PC-3 (cell line): ENCODE results near the gene PCBP3. TPM values are rescaled to one million over a fixed set of nuclear protein-coding genes. Genes with fewer than 3 reads are reported as not detected.
"Not testable (repeated sequence)": the region's sequence is repeated elsewhere in the genome, so short reads cannot be mapped to it uniquely, and the experiment has no call there.

Experiments
- ATAC-seq: fragments of 200-7000 bp; cut with Tn5 transposase; 2 replicates; pipeline ENCODE4 v1.9.1; 2020; ENCODE audit warnings: mild to moderate bottlenecking, moderate library complexity
- BruUV-seq: library from RNA; stranded (reverse); fragments of 400-500 nt; replicated peaks from 2 replicates; lab custom pipeline; 2021; lab: Mats Ljungman, UMichigan
- CTCF ChIA-PET: fragments of 300-600 bp; sonication (Branson Sonifier 250); formaldehyde crosslinking; loops from one replicate; lab custom pipeline; 2022; ENCODE audit warnings: antibody characterized with exemption; lab: Charles Lee
- POLR2A ChIA-PET: fragments of 300-600 bp; sonication (Branson Sonifier 250); formaldehyde crosslinking; loops from one replicate; lab custom pipeline; 2022; ENCODE audit warnings: antibody characterized with exemption; ENCODE audit not compliant: unreplicated experiment; lab: Charles Lee
- DNase-seq: peaks from one replicate; pipeline ENCODE4 v3.0.0-alpha.2; 2015
- H2AFZ ChIP-seq: fragments of 300-600 bp; sonication (generic); 2 replicates; pipeline ENCODE4 v1.6.0; 2016; ENCODE audit warnings: antibody characterized with exemption, low read length
- H3F3A ChIP-seq: fragments of 300-600 bp; sonication (generic); one replicate; pipeline ENCODE4 v1.6.0; 2017; ENCODE audit warnings: antibody characterized with exemption, low read length, control low read depth, mild to moderate bottlenecking; ENCODE audit not compliant: unreplicated experiment
- H3K27ac ChIP-seq: fragments of 300-600 bp; sonication (generic); 2 replicates; pipeline ENCODE4 v1.5.1; 2016; ENCODE audit warnings: mild to moderate bottlenecking, low read length
- H3K27me3 ChIP-seq: fragments of 300-600 bp; sonication (generic); 2 replicates; pipeline ENCODE4 v1.6.1; 2016; ENCODE audit warnings: low read length, mixed read lengths
- H3K36me3 ChIP-seq: fragments of 300-600 bp; sonication (generic); 2 replicates; pipeline ENCODE4 v1.6.1; 2016; ENCODE audit warnings: low read depth, mixed run types, low read length, mixed read lengths
- H3K4me1 ChIP-seq: fragments of 300-600 bp; sonication (generic); 2 replicates; pipeline ENCODE4 v1.5.1; 2016; ENCODE audit warnings: low read length; ENCODE audit not compliant: insufficient read depth
- H3K4me2 ChIP-seq: fragments of 300-600 bp; sonication (generic); 2 replicates; pipeline ENCODE4 v1.6.0; 2016; ENCODE audit warnings: low read length
- H3K4me3 ChIP-seq: fragments of 300-600 bp; sonication (generic); 2 replicates; pipeline ENCODE4 v1.5.1; 2016; ENCODE audit warnings: mild to moderate bottlenecking, low read length, mixed read lengths
- H3K79me2 ChIP-seq: fragments of 300-600 bp; sonication (generic); 2 replicates; pipeline ENCODE4 v1.6.1; 2017; ENCODE audit warnings: low read length, mixed read lengths
- H3K9ac ChIP-seq: fragments of 300-600 bp; sonication (generic); 2 replicates; pipeline ENCODE4 v1.6.0; 2016; ENCODE audit warnings: mild to moderate bottlenecking, low read length
- H3K9me2 ChIP-seq: fragments of 300-600 bp; sonication (generic); replicated peaks from 2 replicates; pipeline ENCODE4 v1.6.1; 2016; ENCODE audit warnings: mixed run types, low read length, mixed read lengths
- H3K9me3 ChIP-seq: fragments of 300-600 bp; sonication (generic); 2 replicates; pipeline ENCODE4 v1.6.1; 2016; ENCODE audit warnings: low read length, mixed read lengths
- H4K20me1 ChIP-seq: fragments of 300-600 bp; sonication (generic); 2 replicates; pipeline ENCODE4 v1.6.1; 2016; ENCODE audit warnings: low read length, mixed read lengths
- EZH2 ChIP-seq: fragments of 300-600 bp; sonication (generic); IDR thresholded peaks from one replicate; pipeline ENCODE4 v1.6.1; 2017; ENCODE audit warnings: antibody characterized with exemption, mild to moderate bottlenecking, low read length; ENCODE audit not compliant: unreplicated experiment
- EZH2phosphoT487 ChIP-seq: fragments of 300-600 bp; sonication (generic); IDR thresholded peaks from 2 replicates; pipeline ENCODE4 v1.6.1; 2018; ENCODE audit warnings: mild to moderate bottlenecking, antibody characterized with exemption, low read length, borderline replicate concordance
- intact Hi-C: fragments of 100-400 bp; cut with micrococcal nuclease; formaldehyde crosslinking; loops from 2 replicates; pipeline ENCODE4 v1.9.0; 2023
- total RNA-seq: library from RNA; depleted of rRNA; stranded (reverse); fragments of >200 nt; gene quantifications from 2 replicates; pipeline ENCODE4 v1.2.3, GENCODE V29; 2014
- TF ChIP-seq, protein P1 (sequence below): fragments of 300-600 bp; sonication (generic); conservative IDR thresholded peaks from 2 replicates; pipeline ENCODE4 v1.5.1; 2017; ENCODE audit warnings: antibody characterized with exemption, low read depth, mild to moderate bottlenecking, low read length

Gene PCBP3
- total RNA-seq, 1 experiment from 2014 or later = 2.4 TPM

DNA sequence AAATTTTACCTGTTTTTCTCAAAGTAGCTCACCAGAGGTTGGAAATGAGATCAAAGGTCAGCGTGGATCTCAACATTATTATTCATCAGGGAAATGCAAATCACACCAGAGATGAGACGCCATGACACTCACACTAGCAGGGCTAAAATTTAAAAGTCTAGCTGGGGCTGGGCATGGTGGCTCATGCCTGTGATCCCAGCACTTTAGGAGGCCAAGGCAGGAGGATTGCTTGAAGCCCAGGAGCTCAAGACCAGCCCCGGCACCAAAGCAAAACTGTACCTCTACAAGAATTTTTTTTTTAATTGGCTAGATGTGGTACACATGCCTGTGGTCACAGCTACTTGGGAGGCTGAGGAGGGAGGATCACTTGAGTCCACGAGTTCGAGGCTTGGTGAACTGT lies 41.4 kb upstream of the PCBP3 start:
- no peaks in the 10 kb centered on the region for H3K79me2 ChIP-seq
- no peak overlapping the region for H3K27ac ChIP-seq
- DNase-seq (no peak), ATAC-seq (no peak)
- no peak overlapping the region for H3K9ac ChIP-seq
- H3K9me2 ChIP-seq = no peaks in the 10 kb centered on the region
- H3F3A ChIP-seq = no peaks in the 10 kb centered on the region
- H3K4me2 ChIP-seq = no peak overlapping the region
- CTCF ChIA-PET = no interaction called here
- no peaks in the 10 kb centered on the region for H3K36me3 ChIP-seq
- POLR2A ChIA-PET = interaction anchor here (0.6 kb wide), 1 partner anchor 46 kb away, joined by 3 read pairs; no protein-coding TSS in a partner anchor
- intact Hi-C loops = no loop called here
- 0 out of 2 replicates have a peak, but pooled peaks cover 6% of the 10 kb centered on the region for H3K9me3 ChIP-seq
- peaks cover 3% of the 10 kb centered on the region; the same call in 1 of the 2 replicates for H3K4me1 ChIP-seq
- peaks cover 20% of the 10 kb centered on the region; the same call in 1 of the 2 replicates for H3K27me3 ChIP-seq
- no peaks in the 10 kb centered on the region for H4K20me1 ChIP-seq
- H2AFZ ChIP-seq = no peak overlapping the region
- H3K4me3 ChIP-seq = no peak overlapping the region
- no TSS peak for BruUV-seq
- TF ChIP-seq, protein P1, sequence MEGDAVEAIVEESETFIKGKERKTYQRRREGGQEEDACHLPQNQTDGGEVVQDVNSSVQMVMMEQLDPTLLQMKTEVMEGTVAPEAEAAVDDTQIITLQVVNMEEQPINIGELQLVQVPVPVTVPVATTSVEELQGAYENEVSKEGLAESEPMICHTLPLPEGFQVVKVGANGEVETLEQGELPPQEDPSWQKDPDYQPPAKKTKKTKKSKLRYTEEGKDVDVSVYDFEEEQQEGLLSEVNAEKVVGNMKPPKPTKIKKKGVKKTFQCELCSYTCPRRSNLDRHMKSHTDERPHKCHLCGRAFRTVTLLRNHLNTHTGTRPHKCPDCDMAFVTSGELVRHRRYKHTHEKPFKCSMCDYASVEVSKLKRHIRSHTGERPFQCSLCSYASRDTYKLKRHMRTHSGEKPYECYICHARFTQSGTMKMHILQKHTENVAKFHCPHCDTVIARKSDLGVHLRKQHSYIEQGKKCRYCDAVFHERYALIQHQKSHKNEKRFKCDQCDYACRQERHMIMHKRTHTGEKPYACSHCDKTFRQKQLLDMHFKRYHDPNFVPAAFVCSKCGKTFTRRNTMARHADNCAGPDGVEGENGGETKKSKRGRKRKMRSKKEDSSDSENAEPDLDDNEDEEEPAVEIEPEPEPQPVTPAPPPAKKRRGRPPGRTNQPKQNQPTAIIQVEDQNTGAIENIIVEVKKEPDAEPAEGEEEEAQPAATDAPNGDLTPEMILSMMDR = no peak
- TF ChIP-seq EZH2phosphoT487 (no peak), EZH2 (no peak)

GRCh38 chr21:45603481-45603880 lies 40.0 kb upstream of the PCBP3 start:
- H3K9me3 ChIP-seq = 0 out of 2 replicates have a peak, but pooled peaks cover 6% of the 10 kb centered on the region
- TF ChIP-seq EZH2phosphoT487 = no peak
- TF ChIP-seq, protein P1 = no peak
- no peak for TF ChIP-seq EZH2
- H3K9ac ChIP-seq = no peak overlapping the region
- H3K27me3 ChIP-seq = peaks cover 21% of the 10 kb centered on the region; the same call in 1 of the 2 replicates
- no TSS peak for BruUV-seq
- no peak overlapping the region for H3K27ac ChIP-seq
- no peaks in the 10 kb centered on the region for H3K9me2 ChIP-seq
- CTCF ChIA-PET = no interaction called here
- H4K20me1 ChIP-seq = no peaks in the 10 kb centered on the region
- ATAC-seq (no peak), DNase-seq (no peak)
- peaks cover 8% of the 10 kb centered on the region; the same call in 1 of the 2 replicates for H3K4me1 ChIP-seq
- H3K36me3 ChIP-seq = no peaks in the 10 kb centered on the region
- no peak overlapping the region for H3K4me2 ChIP-seq
- no peak overlapping the region for H3K4me3 ChIP-seq
- intact Hi-C loops = no loop called here
- POLR2A ChIA-PET = no interaction called here
- H3K79me2 ChIP-seq = no peaks in the 10 kb centered on the region
- H2AFZ ChIP-seq = no peak overlapping the region
- H3F3A ChIP-seq = no peaks in the 10 kb centered on the region

- H3K9ac ChIP-seq, POLR2A ChIA-PET, H3K27ac ChIP-seq, H4K20me1 ChIP-seq, intact Hi-C loops, H3K4me1 ChIP-seq, H3K9me2 ChIP-seq, CTCF ChIA-PET, H3F3A ChIP-seq, BruUV-seq, H3K9me3 ChIP-seq, H3K4me3 ChIP-seq, H3K36me3 ChIP-seq, H2AFZ ChIP-seq, DNase-seq, H3K4me2 ChIP-seq, H3K79me2 ChIP-seq, ATAC-seq: not testable (repeated sequence)
- peaks cover 15% of the 10 kb centered on the region; the same call in 1 of the 2 replicates for H3K27me3 ChIP-seq
Observed at GRCh38 chr21:45604681-45605080, 38.8 kb upstream of the PCBP3 start.
